Neural cell (in vitro differentiated cells): Measurements from ENCODE around the gene RFNG.

ENCODE experiments used
- CTCF ChIP-seq: fragments of 450-650 bp; IDR thresholded peaks from 2 replicates; pipeline ENCODE4 v1.5.1; 2014; ENCODE audit warnings: antibody characterized with exemption, mild to moderate bottlenecking, moderate library complexity; ENCODE audit not compliant: poor library complexity, severe bottlenecking
- MXI1 ChIP-seq: fragments of 450-650 bp; conservative IDR thresholded peaks from 2 replicates; pipeline ENCODE4 v1.6.1; 2014; ENCODE audit warnings: antibody characterized with exemption, mild to moderate bottlenecking; ENCODE audit not compliant: poor library complexity, severe bottlenecking
- POLR2AphosphoS5 ChIP-seq: IDR thresholded peaks from 2 replicates; pipeline ENCODE4 v1.6.1; 2012
- RAD21 ChIP-seq: fragments of 450-650 bp; conservative IDR thresholded peaks from 2 replicates; pipeline ENCODE4 v1.6.1; 2014; ENCODE audit warnings: antibody characterized with exemption, mild to moderate bottlenecking, moderate library complexity
- REST ChIP-seq: IDR thresholded peaks from 2 replicates; pipeline ENCODE4 v1.6.1; 2012; ENCODE audit warnings: borderline replicate concordance

- TF ChIP-seq CTCF = no peak
- no peak for TF ChIP-seq REST
- no peak for TF ChIP-seq RAD21
- TF ChIP-seq MXI1 = no peak
- no peak for TF ChIP-seq POLR2AphosphoS5
Observed at GRCh38 chr17:81999976-82000802, 51.4 kb downstream of the RFNG start.
